ES-I3 (cell line): ENCODE results near the gene MYCL.
"Not testable (repeated sequence)": the region's sequence is repeated elsewhere in the genome, so short reads cannot be mapped to it uniquely, and the experiment has no call there.

Source experiments
- H3K36me3 ChIP-seq: 2 replicates; pipeline ENCODE4 v1.6.1; 2013; ENCODE audit warnings: mild to moderate bottlenecking, low read length, control low read depth, moderate library complexity; ENCODE audit not compliant: insufficient read depth
- H3K4me1 ChIP-seq: 2 replicates; pipeline ENCODE4 v1.6.1; 2013; ENCODE audit warnings: mild to moderate bottlenecking, control low read depth, low read length; ENCODE audit not compliant: insufficient read depth
- H3K9ac ChIP-seq: 2 replicates; pipeline ENCODE4 v1.6.1; 2013; ENCODE audit warnings: low read depth, mild to moderate bottlenecking, low read length, moderate library complexity
- H3K9me3 ChIP-seq: 2 replicates; pipeline ENCODE4 v1.6.1; 2013; ENCODE audit warnings: mild to moderate bottlenecking, low read length, moderate library complexity; ENCODE audit not compliant: control insufficient read depth, insufficient read depth

MYCL gene

GRCh38 chr1:39885516-39885915 is 16.2 kb downstream of the MYCL start:
- Histone ChIP-seq H3K4me1 (peaks cover 6% of the 10 kb centered on the region; the same call in 1 of the 2 replicates), H3K9me3 (no peaks in the 10 kb centered on the region), H3K9ac (no peak overlapping the region), H3K36me3 (no peaks in the 10 kb centered on the region)

GRCh38 chr1:39882152-39882551 is 19.6 kb downstream of the MYCL start:
- no peaks in the 10 kb centered on the region for H3K9me3 ChIP-seq
- no peaks in the 10 kb centered on the region for H3K36me3 ChIP-seq
- peaks cover 21% of the 10 kb centered on the region for H3K4me1 ChIP-seq
- peak overlapping the region; percentile 98; the same call in 1 of the 2 replicates for H3K9ac ChIP-seq

- peaks cover 22% of the 10 kb centered on the region for H3K4me1 ChIP-seq
- H3K36me3 ChIP-seq: no peaks in the 10 kb centered on the region
- H3K9ac ChIP-seq: no peak overlapping the region
Observed at GRCh38 chr1:39877980-39878956, 23.4 kb downstream of the MYCL start.

GRCh38 chr1:39877231-39877778 is 24.4 kb downstream of the MYCL start:
- peaks cover 19% of the 10 kb centered on the region for H3K4me1 ChIP-seq
- no peak overlapping the region for H3K9ac ChIP-seq
- H3K36me3 ChIP-seq: no peaks in the 10 kb centered on the region
- no peaks in the 10 kb centered on the region for H3K9me3 ChIP-seq

More at GRCh38 chr1:39877980-39878956, 23.4 kb downstream of the MYCL start:
- no peaks in the 10 kb centered on the region for H3K9me3 ChIP-seq

GRCh38 chr1:39876144-39876543 is 25.6 kb downstream of the MYCL start:
- no peaks in the 10 kb centered on the region for H3K36me3 ChIP-seq
- H3K4me1 ChIP-seq: peaks cover 15% of the 10 kb centered on the region
- no peak overlapping the region for H3K9ac ChIP-seq
- H3K9me3 ChIP-seq: no peaks in the 10 kb centered on the region

- H3K9ac ChIP-seq: no peak overlapping the region
- H3K4me1 ChIP-seq: peaks cover 6% of the 10 kb centered on the region; the same call in 1 of the 2 replicates
- no peaks in the 10 kb centered on the region for H3K36me3 ChIP-seq
- H3K9me3 ChIP-seq: no peaks in the 10 kb centered on the region
Observed at GRCh38 chr1:39872698-39873097, 29.0 kb downstream of the MYCL start.

- no peaks in the 10 kb centered on the region for H3K9me3 ChIP-seq
- H3K4me1 ChIP-seq: no peaks in the 10 kb centered on the region
- no peaks in the 10 kb centered on the region for H3K36me3 ChIP-seq
- no peak overlapping the region for H3K9ac ChIP-seq
Observed at GRCh38 chr1:39871796-39872195, 29.9 kb downstream of the MYCL start.

- H3K36me3 ChIP-seq, H3K9me3 ChIP-seq, H3K9ac ChIP-seq, H3K4me1 ChIP-seq: not testable (repeated sequence)
Observed at GRCh38 chr1:39871043-39871442, 30.7 kb downstream of the MYCL start.

GRCh38 chr1:39869538-39870112 is 32.1 kb downstream of the MYCL start:
- not testable (repeated sequence) for H3K9ac ChIP-seq, H3K4me1 ChIP-seq, H3K9me3 ChIP-seq, H3K36me3 ChIP-seq

GRCh38 chr1:39866767-39867166 is 35.0 kb downstream of the MYCL start:
- Histone ChIP-seq H3K36me3 (no peaks in the 10 kb centered on the region), H3K4me1 (no peaks in the 10 kb centered on the region), H3K9ac (no peak overlapping the region), H3K9me3 (no peaks in the 10 kb centered on the region)

- H3K9ac ChIP-seq: no peak overlapping the region
- H3K4me1 ChIP-seq: no peaks in the 10 kb centered on the region
- no peaks in the 10 kb centered on the region for H3K36me3 ChIP-seq
- H3K9me3 ChIP-seq: no peaks in the 10 kb centered on the region
Observed at GRCh38 chr1:39865762-39866161, 36.0 kb downstream of the MYCL start.

- Histone ChIP-seq H3K9ac (no peak overlapping the region), H3K9me3 (no peaks in the 10 kb centered on the region), H3K4me1 (no peaks in the 10 kb centered on the region), H3K36me3 (no peaks in the 10 kb centered on the region)
Observed at GRCh38 chr1:39863177-39863576, 38.5 kb downstream of the MYCL start.

- Histone ChIP-seq H3K9me3 (no peaks in the 10 kb centered on the region), H3K36me3 (no peaks in the 10 kb centered on the region), H3K4me1 (no peaks in the 10 kb centered on the region), H3K9ac (no peak overlapping the region)
Observed at GRCh38 chr1:39861003-39861402, 40.7 kb downstream of the MYCL start.

GRCh38 chr1:39859859-39860812 is 41.6 kb downstream of the MYCL start:
- Histone ChIP-seq H3K36me3 (no peaks in the 10 kb centered on the region), H3K9me3 (no peaks in the 10 kb centered on the region), H3K4me1 (no peaks in the 10 kb centered on the region), H3K9ac (no peak overlapping the region)
